SK-N-SH (cell line): ENCODE data around the gene KRTAP10-10. TPM values are rescaled to one million over a fixed set of nuclear protein-coding genes. Genes with fewer than 3 reads are reported as not detected.

ENCODE experiments used
- CTCF ChIA-PET: fragments of 300-600, 350-600 bp; formaldehyde crosslinking; extraction: SDS; loops from one replicate; lab custom pipeline; 2021; lab: Yijun Ruan, JAX
- POLR2A ChIA-PET: fragments of 350-600 bp; sonication (Branson Sonifier 250); formaldehyde crosslinking; extraction: SDS; loops from one replicate; lab custom pipeline; 2020; ENCODE audit warnings: antibody characterized with exemption, inconsistent platforms; lab: Yijun Ruan, JAX
- DNase-seq: peaks from one replicate; pipeline ENCODE4 v3.0.0; 2012
- H2AFZ ChIP-seq: fragments of 200-600 bp; sonication (generic); 2 replicates; pipeline ENCODE4 v1.8.1; 2016; ENCODE audit warnings: antibody characterized with exemption, mild to moderate bottlenecking, low read depth
- H3F3A ChIP-seq: fragments of 200-600 bp; sonication (generic); replicated peaks from 2 replicates; pipeline ENCODE3; 2016; ENCODE audit warnings: antibody characterized with exemption, mild to moderate bottlenecking; ENCODE audit not compliant: insufficient read depth
- H3K27ac ChIP-seq, 2 experiments: fragments of 200-500 bp in 1 of 2; fragments of 200-600 bp in 1 of 2; sonication (Bioruptor generic) in 1 of 2; sonication (generic), shearing (Covaris generic) in 1 of 2; 2 replicates each; pipeline versions ENCODE4 v1.5.1 to v1.6.1; 2014 to 2016; ENCODE audit warnings: low read depth in 2 of 2, inconsistent platforms in 1 of 2, low read length in 1 of 2, mild to moderate bottlenecking in 1 of 2, mixed read lengths in 1 of 2
- H3K27me3 ChIP-seq: fragments of 200-600 bp; sonication (generic), shearing (Covaris generic); 2 replicates; pipeline ENCODE4 v1.6.1; 2016; ENCODE audit warnings: mixed run types; ENCODE audit not compliant: insufficient read depth
- H3K36me3 ChIP-seq, 2 experiments: fragments of 200-500 bp in 1 of 2; fragments of 200-600 bp in 1 of 2; sonication (Bioruptor generic) in 1 of 2; sonication (generic) in 1 of 2; replicated peaks in 1 of 2; 2 replicates each; pipeline versions ENCODE3 to v1.5.1; 2014 to 2016; ENCODE audit warnings: low read length in 1 of 2, mild to moderate bottlenecking in 1 of 2; ENCODE audit not compliant: insufficient read depth in 2 of 2, control insufficient read depth in 1 of 2
- H3K4me1 ChIP-seq, 2 experiments: fragments of 200-500 bp in 1 of 2; fragments of 200-600 bp in 1 of 2; sonication (Bioruptor generic) in 1 of 2; sonication (generic), shearing (Covaris generic) in 1 of 2; 2 replicates each; pipeline versions ENCODE4 v1.5.1 to v1.6.1; 2014 to 2016; ENCODE audit warnings: low read depth in 1 of 2, low read length in 1 of 2, mixed run types in 1 of 2; ENCODE audit not compliant: insufficient read depth in 2 of 2, control insufficient read depth in 1 of 2
- H3K4me2 ChIP-seq: fragments of 200-600 bp; sonication (generic), shearing (Covaris generic); 2 replicates; pipeline ENCODE4 v1.6.1; 2017; ENCODE audit warnings: mixed run types
- H3K4me3 ChIP-seq, 2 experiments: fragments of 200-500 bp in 1 of 2; fragments of 200-600 bp in 1 of 2; sonication (Bioruptor generic) in 1 of 2; sonication (generic), shearing (Covaris generic) in 1 of 2; 2 replicates each; pipeline versions ENCODE4 v1.5.1 to v1.8.1; 2014 to 2016; ENCODE audit warnings: low read depth in 2 of 2, inconsistent platforms in 1 of 2, low read length in 1 of 2, mild to moderate bottlenecking in 1 of 2, mixed read lengths in 1 of 2, moderate library complexity in 1 of 2
- H3K79me2 ChIP-seq: fragments of 200-600 bp; sonication (generic); 2 replicates; pipeline ENCODE4 v1.8.1; 2017; ENCODE audit warnings: mild to moderate bottlenecking; ENCODE audit not compliant: insufficient read depth
- H3K9ac ChIP-seq: fragments of 200-600 bp; sonication (generic); 2 replicates; pipeline ENCODE4 v1.6.1; 2017; ENCODE audit warnings: mixed run types
- H3K9me2 ChIP-seq: fragments of 200-600 bp; sonication (generic); 2 replicates; pipeline ENCODE4 v1.6.1; 2017; ENCODE audit warnings: mixed run types
- H3K9me3 ChIP-seq: fragments of 200-600 bp; sonication (generic); 2 replicates; pipeline ENCODE4 v1.6.1; 2017; ENCODE audit warnings: mixed run types, mild to moderate bottlenecking, moderate library complexity
- H4K20me1 ChIP-seq: fragments of 200-600 bp; sonication (generic); 2 replicates; pipeline ENCODE4 v1.6.1; 2017; ENCODE audit warnings: mild to moderate bottlenecking, mixed run types; ENCODE audit not compliant: insufficient read depth
- CHD2 ChIP-seq: fragments of 150-350 bp; IDR thresholded peaks from 2 replicates; pipeline ENCODE4 v1.6.1; 2018; ENCODE audit warnings: low read length; ENCODE audit not compliant: partially characterized antibody
- CTCF ChIP-seq: fragments of 200-600 bp; sonication (generic); IDR thresholded peaks from 2 replicates; pipeline ENCODE4 v1.6.1; 2017; ENCODE audit warnings: antibody characterized with exemption, mild to moderate bottlenecking, moderate library complexity
- ELF1 ChIP-seq: IDR thresholded peaks from 2 replicates; pipeline ENCODE4 v1.4.0; 2012
- FOSL2 ChIP-seq: IDR thresholded peaks from 2 replicates; pipeline ENCODE4 v1.4.0; 2012; ENCODE audit warnings: low read depth, mild to moderate bottlenecking, moderate library complexity, borderline replicate concordance
- FOXJ3 ChIP-seq: sonication (generic); formaldehyde crosslinking; IDR thresholded peaks from 2 replicates; pipeline ENCODE4 v1.5.1; 2020; ENCODE audit warnings: mild to moderate bottlenecking, missing genetic modification reagents
- FOXM1 ChIP-seq: IDR thresholded peaks from 2 replicates; pipeline ENCODE4 v1.4.0; 2012; ENCODE audit warnings: low read depth, mild to moderate bottlenecking
- IRF3 ChIP-seq: fragments of 150-350 bp; IDR thresholded peaks from 2 replicates; pipeline ENCODE4 v1.6.1; 2016; ENCODE audit warnings: mild to moderate bottlenecking, low read depth, low read length
- JUND ChIP-seq: IDR thresholded peaks from 2 replicates; pipeline ENCODE4 v1.4.0; 2012
- MAX ChIP-seq: IDR thresholded peaks from 2 replicates; pipeline ENCODE4 v1.4.0; 2012; ENCODE audit warnings: low read depth
- MEF2A ChIP-seq: IDR thresholded peaks from 2 replicates; pipeline ENCODE4 v1.4.0; 2012; ENCODE audit warnings: low read depth, borderline replicate concordance
- MXI1 ChIP-seq: IDR thresholded peaks from 2 replicates; pipeline ENCODE4 v1.6.1; 2012; ENCODE audit warnings: mild to moderate bottlenecking, low read depth, low read length, improper control_type of control experiment
- NFIC ChIP-seq: IDR thresholded peaks from 2 replicates; pipeline ENCODE4 v1.4.0; 2012; ENCODE audit warnings: borderline replicate concordance
- NRF1 ChIP-seq: IDR thresholded peaks from 2 replicates; pipeline ENCODE4 v1.6.1; 2012; ENCODE audit warnings: low read depth, mild to moderate bottlenecking, low read length
- PBX3 ChIP-seq: IDR thresholded peaks from 2 replicates; pipeline ENCODE4; 2012
- POLR2AphosphoS5 ChIP-seq: IDR thresholded peaks from 2 replicates; pipeline ENCODE4 v1.6.1; 2012; ENCODE audit warnings: low read depth, low read length
- RCOR1 ChIP-seq: fragments of 150-350 bp; IDR thresholded peaks from 2 replicates; pipeline ENCODE4 v1.6.1; 2017; ENCODE audit warnings: antibody characterized with exemption, low read length
- SIN3A ChIP-seq: IDR thresholded peaks from 2 replicates; pipeline ENCODE4 v1.6.1; 2012; ENCODE audit warnings: low read depth, mild to moderate bottlenecking, low read length, moderate library complexity, borderline replicate concordance
- TAF1 ChIP-seq: IDR thresholded peaks from 2 replicates; pipeline ENCODE4 v1.6.1; 2012; ENCODE audit warnings: low read depth, mild to moderate bottlenecking, low read length, moderate library complexity, borderline replicate concordance
- USF1 ChIP-seq: IDR thresholded peaks from 2 replicates; pipeline ENCODE4 v1.4.0; 2012; ENCODE audit warnings: low read depth, borderline replicate concordance
- WGBS: methylation state at CpG from one replicate; pipeline ENCODE4 v1.1.6; 2017; ENCODE audit warnings: low lambda C conversion rate; 5-methylcytosine and 5-hydroxymethylcytosine counted together
- polyA plus RNA-seq, 3 experiments: library from polyadenylated mRNA; depleted of rRNA; stranded (reverse); fragments of >200 nt; gene quantifications; 2 replicates each; pipeline ENCODE4 v1.2.3, GENCODE V29; 2012

The KRTAP10-10 gene
- polyA plus RNA-seq, 1 of the 3 experiments (the other 2 are of a cell fraction), result not detected

GRCh38 chr21:44647222-44647552 lies 10.0 kb downstream of the KRTAP10-10 start:
- H3F3A ChIP-seq, result no peaks in the 10 kb centered on the region
- H3K36me3 ChIP-seq, result no peaks in the 10 kb centered on the region
- no peak overlapping the region for H3K4me3 ChIP-seq
- CTCF ChIA-PET, result no interaction called here
- 0 out of 2 replicates have a peak, but pooled peaks cover 5% of the 10 kb centered on the region for H3K9me3 ChIP-seq
- POLR2A ChIA-PET, result no interaction called here
- no peaks in the 10 kb centered on the region for H4K20me1 ChIP-seq
- TF ChIP-seq RCOR1 (no peak), MAX (no peak), FOXM1 (no peak), NFIC (no peak), CTCF (no peak), SIN3A (no peak), TAF1 (no peak), IRF3 (no peak), POLR2AphosphoS5 (no peak), FOXJ3 (CRISPR knock-in tag) (no peak), NRF1 (no peak), PBX3 (no peak), MXI1 (no peak), CHD2 (no peak), FOSL2 (no peak), MEF2A (no peak), ELF1 (no peak), JUND (no peak), USF1 (no peak)
- no peaks in the 10 kb centered on the region for H3K79me2 ChIP-seq
- H3K4me2 ChIP-seq, result no peak overlapping the region
- no peak for DNase-seq
- WGBS, result 14% methylated on average over 6 of the region's 8 CpGs
- no peak overlapping the region for H3K27ac ChIP-seq
- H2AFZ ChIP-seq, result no peak overlapping the region
- H3K4me1 ChIP-seq, result no peaks in the 10 kb centered on the region
- H3K9ac ChIP-seq, result no peak overlapping the region
- no peaks in the 10 kb centered on the region for H3K9me2 ChIP-seq
- H3K27me3 ChIP-seq, result peaks cover 38% of the 10 kb centered on the region
